Right atrium auricular region (tissue), 2 donors: ENCODE measurements around the gene FAM228B. TPM values are rescaled to one million over a fixed set of nuclear protein-coding genes. Genes with fewer than 3 reads are reported as not detected.

Source experiments
- DNase-seq: peaks from one replicate; pipeline ENCODE4 v3.0.0-alpha.2; 2019; ENCODE audit warnings: low spot score
- H3K27ac ChIP-seq, 2 donors: fragments of 200-600 bp; sonication (generic); 1 replicate in 1 of 2; 2 replicates in 1 of 2; pipeline ENCODE4 v1.5.1; 2016 to 2019
- H3K27me3 ChIP-seq, 2 donors: fragments of 200-600 bp; sonication (generic); one replicate each; pipeline versions ENCODE4 v1.5.1 to v1.6.0; 2017 to 2019
- H3K36me3 ChIP-seq: fragments of 200-600 bp; sonication (generic); one replicate; pipeline ENCODE4 v1.5.1; 2016
- H3K4me1 ChIP-seq, 2 donors: fragments of 200-600 bp; sonication (generic); one replicate each; pipeline versions ENCODE4 v1.5.1 to v1.6.0; 2017 to 2019
- H3K4me3 ChIP-seq, 2 donors: fragments of 200-600 bp; sonication (generic); 1 replicate in 1 of 2; 2 replicates in 1 of 2; pipeline ENCODE4 v1.5.1; 2017 to 2019; ENCODE audit warnings: mild to moderate bottlenecking in 1 of 2, moderate library complexity in 1 of 2
- H3K9me3 ChIP-seq, 2 donors: fragments of 200-600 bp; sonication (generic); one replicate each; pipeline ENCODE4 v1.5.1; 2019
- CTCF ChIP-seq, 2 donors: fragments of 200-600 bp; sonication (generic); IDR thresholded peaks; one replicate each; pipeline ENCODE4 v1.5.1; 2019; ENCODE audit warnings: antibody characterized with exemption in 2 of 2
- total RNA-seq, 2 donors: library from RNA; depleted of rRNA; stranded (reverse); fragments of >200 nt; gene quantifications; one replicate each; pipeline ENCODE4 v1.1.0, GENCODE V29; 2016

The FAM228B gene
- 10 to 100 TPM; 15.6 to 31.1 TPM for total RNA-seq

- no peaks in the 10 kb centered on the region for H3K9me3 ChIP-seq
- DNase-seq, result peak; percentile 88
- H3K27ac ChIP-seq, result peak within 1 kb of the TSS; percentile 92 to 96
- H3K4me3 ChIP-seq, result peak within 1 kb of the TSS; percentile 65 to 77
- H3K27me3 ChIP-seq, result no peaks in the 10 kb centered on the region
- peaks cover 0 to 30% of the 10 kb centered on the region in 2 donors for H3K4me1 ChIP-seq
- no peak for TF ChIP-seq CTCF (IDR thresholded peaks at IDR 0.05)
- no peaks in the 10 kb centered on the region for H3K36me3 ChIP-seq
These were observed at the start of gene FAM228B, which contains the start of gene PFN4 for GRCh38 chr2:24123195-24123921. Gene FAM228B (plus strand): TSS chr2:24123469. CDS start chr2:24124362, 893 bp downstream. Gene PFN4 (minus strand): TSS chr2:24123334. CDS start chr2:24122535, 799 bp downstream.

GRCh38 chr2:24073816-24074215, 49.5 kb upstream of the FAM228B start:
- no peak for TF ChIP-seq CTCF (IDR thresholded peaks at IDR 0.05)
- peaks cover 23% of the 10 kb centered on the region for H3K36me3 ChIP-seq
- H3K27me3 ChIP-seq, result no peaks in the 10 kb centered on the region
- H3K9me3 ChIP-seq, result no peaks in the 10 kb centered on the region
- no peak overlapping the region for H3K27ac ChIP-seq
- H3K4me3 ChIP-seq, result no peak overlapping the region
- H3K4me1 ChIP-seq, result peaks cover 0 to 23% of the 10 kb centered on the region in 2 donors
- DNase-seq, result no peak

- TF ChIP-seq CTCF (IDR thresholded peaks at IDR 0.05), result no peak
- Histone ChIP-seq H3K27ac (peak overlapping the region; percentile 87 to 90), H3K27me3 (no peaks in the 10 kb centered on the region), H3K9me3 (no peaks in the 10 kb centered on the region), H3K4me1 (peaks cover 0 to 23% of the 10 kb centered on the region in 2 donors), H3K36me3 (peaks cover 18% of the 10 kb centered on the region), H3K4me3 (peak overlapping the region; percentile 73 to 74)
- no peak for DNase-seq
These were observed 48.0 kb upstream of the FAM228B start for GRCh38 chr2:24075259-24075658.

GRCh38 chr2:24075915-24076848, 47.1 kb upstream of the FAM228B start, which contains the start of gene SF3B6:
Gene SF3B6 (minus strand): TSS chr2:24076326. CDS start chr2:24076229, 97 bp downstream.
- TF ChIP-seq CTCF (IDR thresholded peaks at IDR 0.05), result no peak
- peak; percentile 97 for DNase-seq
- no peaks in the 10 kb centered on the region for H3K27me3 ChIP-seq
- H3K9me3 ChIP-seq, result no peaks in the 10 kb centered on the region
- H3K36me3 ChIP-seq, result peaks cover 18% of the 10 kb centered on the region
- peaks cover 0 to 23% of the 10 kb centered on the region in 2 donors for H3K4me1 ChIP-seq
- H3K4me3 ChIP-seq, result peak within 1 kb of the TSS; percentile 73 to 74
- H3K27ac ChIP-seq, result peak within 1 kb of the TSS; percentile 87 to 90

- H3K4me3 ChIP-seq, result peak overlapping the region; percentile 73 to 74
These were observed 46.3 kb upstream of the FAM228B start for GRCh38 chr2:24076849-24077534.

More at GRCh38 chr2:24076849-24077534, 46.3 kb upstream of the FAM228B start:
- H3K4me1 ChIP-seq, result peaks cover 0 to 23% of the 10 kb centered on the region in 2 donors
- TF ChIP-seq CTCF (IDR thresholded peaks at IDR 0.05), result no peak
- DNase-seq, result no peak
- H3K27ac ChIP-seq, result peak overlapping the region; percentile 87 to 90
- no peaks in the 10 kb centered on the region for H3K27me3 ChIP-seq
- H3K9me3 ChIP-seq, result no peaks in the 10 kb centered on the region
- peaks cover 20% of the 10 kb centered on the region for H3K36me3 ChIP-seq
